GM23338 (cell line): ENCODE measurements around the gene AFAP1L1. TPM values are rescaled to one million over a fixed set of nuclear protein-coding genes. Genes with fewer than 3 reads are reported as not detected.

ENCODE experiments used
- ATAC-seq: fragments of 200-7000 bp; cut with Tn5 transposase; 3 replicates; pipeline ENCODE4 v1.9.1; 2020
- DNase-seq: peaks from one replicate; pipeline ENCODE4 v3.0.0-alpha.2; 2015; ENCODE audit warnings: low spot score
- H2AFZ ChIP-seq: fragments of 200-600 bp; sonication (generic); 2 replicates; pipeline ENCODE4 v1.8.0; 2016; ENCODE audit warnings: antibody characterized with exemption, mild to moderate bottlenecking, moderate library complexity
- H3F3A ChIP-seq: fragments of 200-600 bp; sonication (generic); replicated peaks from 2 replicates; pipeline ENCODE4 v1.8.0; 2017; ENCODE audit warnings: antibody characterized with exemption, mixed run types, low read depth
- H3K27ac ChIP-seq: fragments of 200-600 bp; sonication (generic); 2 replicates; pipeline ENCODE4 v1.6.1; 2016; ENCODE audit warnings: low read depth
- H3K27me3 ChIP-seq: fragments of 200-600 bp; sonication (generic); 2 replicates; pipeline ENCODE4 v1.8.0; 2016; ENCODE audit warnings: mild to moderate bottlenecking, mixed run types, moderate library complexity; ENCODE audit not compliant: insufficient read depth
- H3K36me3 ChIP-seq: fragments of 200-600 bp; sonication (generic); 2 replicates; pipeline ENCODE4 v1.8.0; 2016; ENCODE audit warnings: mild to moderate bottlenecking; ENCODE audit not compliant: insufficient read depth
- H3K4me1 ChIP-seq: fragments of 200-600 bp; sonication (generic); 2 replicates; pipeline ENCODE4 v1.8.0; 2016; ENCODE audit warnings: mild to moderate bottlenecking, moderate library complexity; ENCODE audit not compliant: insufficient read depth
- H3K4me2 ChIP-seq: fragments of 200-600 bp; sonication (generic); 2 replicates; pipeline ENCODE4 v1.7.1; 2017; ENCODE audit warnings: mixed run types
- H3K4me3 ChIP-seq: fragments of 200-600 bp; sonication (generic); 2 replicates; pipeline ENCODE4 v1.6.1; 2016; ENCODE audit warnings: mixed run types
- H3K79me2 ChIP-seq: fragments of 200-600 bp; sonication (generic); replicated peaks from 2 replicates; pipeline ENCODE4 v1.8.0; 2017; ENCODE audit warnings: mild to moderate bottlenecking; ENCODE audit not compliant: insufficient read depth
- H3K9me2 ChIP-seq: fragments of 200-600 bp; sonication (generic); 2 replicates; pipeline ENCODE4 v1.8.0; 2017; ENCODE audit not compliant: insufficient read depth
- H4K20me1 ChIP-seq: fragments of 200-600 bp; sonication (generic); replicated peaks from 2 replicates; pipeline ENCODE4 v1.8.0; 2017; ENCODE audit warnings: mild to moderate bottlenecking; ENCODE audit not compliant: insufficient read depth
- H3K27ac Mint-ChIP-seq: 2 replicates; pipeline ENCODE4 v1.8.0; 2020; ENCODE audit warnings: inconsistent platforms, mild to moderate bottlenecking, moderate library complexity, mixed read lengths
- H3K27me3 Mint-ChIP-seq: 3 replicates; pipeline ENCODE4 v1.8.0; 2022; ENCODE audit warnings: low read depth, mild to moderate bottlenecking, moderate library complexity, mixed read lengths, inconsistent platforms; ENCODE audit not compliant: insufficient read depth, poor library complexity
- H3K36me3 Mint-ChIP-seq: 3 replicates; pipeline ENCODE4 v1.8.0; 2021; ENCODE audit warnings: low read depth, mild to moderate bottlenecking, inconsistent platforms, moderate library complexity, mixed read lengths
- H3K4me1 Mint-ChIP-seq: 3 replicates; pipeline ENCODE4 v1.8.0; 2020; ENCODE audit warnings: mild to moderate bottlenecking, inconsistent platforms, mixed read lengths
- H3K4me3 Mint-ChIP-seq: 3 replicates; pipeline ENCODE4 v1.8.0; 2021; ENCODE audit warnings: moderate library complexity, mild to moderate bottlenecking, inconsistent platforms, mixed read lengths
- H3K9me3 Mint-ChIP-seq: 3 replicates; pipeline ENCODE4 v1.8.0; 2020; ENCODE audit warnings: moderate library complexity, mild to moderate bottlenecking, inconsistent platforms, mixed read lengths
- CREB1 ChIP-seq: fragments of 250-450 bp; sonication (Bioruptor Pico); IDR thresholded peaks from 2 replicates; pipeline ENCODE4 v1.5.0; 2020; ENCODE audit warnings: low read depth, mild to moderate bottlenecking, moderate library complexity
- polyA plus RNA-seq: library from polyadenylated mRNA; unstranded; fragments of >200 nt; fragmentation: Nextera tagmentation; extraction: Ambion mirVana; gene quantifications from 2 replicates; pipeline ENCODE4 v1.2.1, GENCODE V29; 2016
- total RNA-seq: library from RNA; depleted of rRNA; stranded (reverse); fragments of >200 nt; shearing (Covaris generic); gene quantifications from 2 replicates; pipeline ENCODE4 v1.2.3, GENCODE V29; 2014
- TF ChIP-seq, protein P1 (sequence below): IDR thresholded peaks from one replicate; pipeline ENCODE4 v1.6.1; 2018; ENCODE audit warnings: antibody characterized with exemption; ENCODE audit not compliant: unreplicated experiment
- TF ChIP-seq, protein P2 (sequence below): fragments of 250-450 bp; sonication (Bioruptor Pico); IDR thresholded peaks from 2 replicates; pipeline ENCODE4 v1.5.0; 2020; ENCODE audit warnings: mild to moderate bottlenecking, moderate library complexity

Gene AFAP1L1
- total and polyA plus RNA-seq, 2 experiments from 2014 or later = 3.2 to 5.7 TPM

DNA sequence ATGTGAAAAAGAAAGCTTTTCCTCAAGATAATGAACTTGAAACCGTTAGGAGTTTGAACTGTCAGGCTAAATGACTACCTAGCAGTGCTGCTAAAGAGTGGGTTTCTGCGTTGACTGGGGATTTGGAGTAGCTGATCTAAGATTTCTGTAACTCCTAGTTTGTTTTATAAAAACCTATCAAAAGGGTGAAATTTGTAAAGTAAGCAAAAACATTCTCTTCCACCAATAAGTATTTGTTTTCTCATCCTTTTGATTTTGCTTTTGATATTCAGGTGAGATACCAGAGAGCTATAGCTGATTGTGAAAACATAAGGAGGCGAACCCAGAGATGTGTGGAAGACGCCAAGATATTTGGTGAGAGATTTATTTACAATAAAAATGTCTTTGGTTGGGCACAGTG lies 77.7 kb downstream of the AFAP1L1 start:
- peaks cover 80% of the 10 kb centered on the region for H3K79me2 ChIP-seq
- no peaks in the 10 kb centered on the region for H3K9me3 Mint-ChIP-seq
- no peak overlapping the region for H3K4me3 ChIP-seq
- H3K36me3 Mint-ChIP-seq = peaks cover 77% of the 10 kb centered on the region
- no peaks in the 10 kb centered on the region for H3K27me3 Mint-ChIP-seq
- H3K27ac Mint-ChIP-seq = no peak overlapping the region
- no peaks in the 10 kb centered on the region for H3K4me1 ChIP-seq
- H3F3A ChIP-seq = 0 out of 2 replicates have a peak, but pooled peaks cover 2% of the 10 kb centered on the region
- TF ChIP-seq, protein P1, sequence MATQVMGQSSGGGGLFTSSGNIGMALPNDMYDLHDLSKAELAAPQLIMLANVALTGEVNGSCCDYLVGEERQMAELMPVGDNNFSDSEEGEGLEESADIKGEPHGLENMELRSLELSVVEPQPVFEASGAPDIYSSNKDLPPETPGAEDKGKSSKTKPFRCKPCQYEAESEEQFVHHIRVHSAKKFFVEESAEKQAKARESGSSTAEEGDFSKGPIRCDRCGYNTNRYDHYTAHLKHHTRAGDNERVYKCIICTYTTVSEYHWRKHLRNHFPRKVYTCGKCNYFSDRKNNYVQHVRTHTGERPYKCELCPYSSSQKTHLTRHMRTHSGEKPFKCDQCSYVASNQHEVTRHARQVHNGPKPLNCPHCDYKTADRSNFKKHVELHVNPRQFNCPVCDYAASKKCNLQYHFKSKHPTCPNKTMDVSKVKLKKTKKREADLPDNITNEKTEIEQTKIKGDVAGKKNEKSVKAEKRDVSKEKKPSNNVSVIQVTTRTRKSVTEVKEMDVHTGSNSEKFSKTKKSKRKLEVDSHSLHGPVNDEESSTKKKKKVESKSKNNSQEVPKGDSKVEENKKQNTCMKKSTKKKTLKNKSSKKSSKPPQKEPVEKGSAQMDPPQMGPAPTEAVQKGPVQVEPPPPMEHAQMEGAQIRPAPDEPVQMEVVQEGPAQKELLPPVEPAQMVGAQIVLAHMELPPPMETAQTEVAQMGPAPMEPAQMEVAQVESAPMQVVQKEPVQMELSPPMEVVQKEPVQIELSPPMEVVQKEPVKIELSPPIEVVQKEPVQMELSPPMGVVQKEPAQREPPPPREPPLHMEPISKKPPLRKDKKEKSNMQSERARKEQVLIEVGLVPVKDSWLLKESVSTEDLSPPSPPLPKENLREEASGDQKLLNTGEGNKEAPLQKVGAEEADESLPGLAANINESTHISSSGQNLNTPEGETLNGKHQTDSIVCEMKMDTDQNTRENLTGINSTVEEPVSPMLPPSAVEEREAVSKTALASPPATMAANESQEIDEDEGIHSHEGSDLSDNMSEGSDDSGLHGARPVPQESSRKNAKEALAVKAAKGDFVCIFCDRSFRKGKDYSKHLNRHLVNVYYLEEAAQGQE = no peak
- no peak for TF ChIP-seq CREB1 (CRISPR knock-in tag)
- TF ChIP-seq, protein P2, sequence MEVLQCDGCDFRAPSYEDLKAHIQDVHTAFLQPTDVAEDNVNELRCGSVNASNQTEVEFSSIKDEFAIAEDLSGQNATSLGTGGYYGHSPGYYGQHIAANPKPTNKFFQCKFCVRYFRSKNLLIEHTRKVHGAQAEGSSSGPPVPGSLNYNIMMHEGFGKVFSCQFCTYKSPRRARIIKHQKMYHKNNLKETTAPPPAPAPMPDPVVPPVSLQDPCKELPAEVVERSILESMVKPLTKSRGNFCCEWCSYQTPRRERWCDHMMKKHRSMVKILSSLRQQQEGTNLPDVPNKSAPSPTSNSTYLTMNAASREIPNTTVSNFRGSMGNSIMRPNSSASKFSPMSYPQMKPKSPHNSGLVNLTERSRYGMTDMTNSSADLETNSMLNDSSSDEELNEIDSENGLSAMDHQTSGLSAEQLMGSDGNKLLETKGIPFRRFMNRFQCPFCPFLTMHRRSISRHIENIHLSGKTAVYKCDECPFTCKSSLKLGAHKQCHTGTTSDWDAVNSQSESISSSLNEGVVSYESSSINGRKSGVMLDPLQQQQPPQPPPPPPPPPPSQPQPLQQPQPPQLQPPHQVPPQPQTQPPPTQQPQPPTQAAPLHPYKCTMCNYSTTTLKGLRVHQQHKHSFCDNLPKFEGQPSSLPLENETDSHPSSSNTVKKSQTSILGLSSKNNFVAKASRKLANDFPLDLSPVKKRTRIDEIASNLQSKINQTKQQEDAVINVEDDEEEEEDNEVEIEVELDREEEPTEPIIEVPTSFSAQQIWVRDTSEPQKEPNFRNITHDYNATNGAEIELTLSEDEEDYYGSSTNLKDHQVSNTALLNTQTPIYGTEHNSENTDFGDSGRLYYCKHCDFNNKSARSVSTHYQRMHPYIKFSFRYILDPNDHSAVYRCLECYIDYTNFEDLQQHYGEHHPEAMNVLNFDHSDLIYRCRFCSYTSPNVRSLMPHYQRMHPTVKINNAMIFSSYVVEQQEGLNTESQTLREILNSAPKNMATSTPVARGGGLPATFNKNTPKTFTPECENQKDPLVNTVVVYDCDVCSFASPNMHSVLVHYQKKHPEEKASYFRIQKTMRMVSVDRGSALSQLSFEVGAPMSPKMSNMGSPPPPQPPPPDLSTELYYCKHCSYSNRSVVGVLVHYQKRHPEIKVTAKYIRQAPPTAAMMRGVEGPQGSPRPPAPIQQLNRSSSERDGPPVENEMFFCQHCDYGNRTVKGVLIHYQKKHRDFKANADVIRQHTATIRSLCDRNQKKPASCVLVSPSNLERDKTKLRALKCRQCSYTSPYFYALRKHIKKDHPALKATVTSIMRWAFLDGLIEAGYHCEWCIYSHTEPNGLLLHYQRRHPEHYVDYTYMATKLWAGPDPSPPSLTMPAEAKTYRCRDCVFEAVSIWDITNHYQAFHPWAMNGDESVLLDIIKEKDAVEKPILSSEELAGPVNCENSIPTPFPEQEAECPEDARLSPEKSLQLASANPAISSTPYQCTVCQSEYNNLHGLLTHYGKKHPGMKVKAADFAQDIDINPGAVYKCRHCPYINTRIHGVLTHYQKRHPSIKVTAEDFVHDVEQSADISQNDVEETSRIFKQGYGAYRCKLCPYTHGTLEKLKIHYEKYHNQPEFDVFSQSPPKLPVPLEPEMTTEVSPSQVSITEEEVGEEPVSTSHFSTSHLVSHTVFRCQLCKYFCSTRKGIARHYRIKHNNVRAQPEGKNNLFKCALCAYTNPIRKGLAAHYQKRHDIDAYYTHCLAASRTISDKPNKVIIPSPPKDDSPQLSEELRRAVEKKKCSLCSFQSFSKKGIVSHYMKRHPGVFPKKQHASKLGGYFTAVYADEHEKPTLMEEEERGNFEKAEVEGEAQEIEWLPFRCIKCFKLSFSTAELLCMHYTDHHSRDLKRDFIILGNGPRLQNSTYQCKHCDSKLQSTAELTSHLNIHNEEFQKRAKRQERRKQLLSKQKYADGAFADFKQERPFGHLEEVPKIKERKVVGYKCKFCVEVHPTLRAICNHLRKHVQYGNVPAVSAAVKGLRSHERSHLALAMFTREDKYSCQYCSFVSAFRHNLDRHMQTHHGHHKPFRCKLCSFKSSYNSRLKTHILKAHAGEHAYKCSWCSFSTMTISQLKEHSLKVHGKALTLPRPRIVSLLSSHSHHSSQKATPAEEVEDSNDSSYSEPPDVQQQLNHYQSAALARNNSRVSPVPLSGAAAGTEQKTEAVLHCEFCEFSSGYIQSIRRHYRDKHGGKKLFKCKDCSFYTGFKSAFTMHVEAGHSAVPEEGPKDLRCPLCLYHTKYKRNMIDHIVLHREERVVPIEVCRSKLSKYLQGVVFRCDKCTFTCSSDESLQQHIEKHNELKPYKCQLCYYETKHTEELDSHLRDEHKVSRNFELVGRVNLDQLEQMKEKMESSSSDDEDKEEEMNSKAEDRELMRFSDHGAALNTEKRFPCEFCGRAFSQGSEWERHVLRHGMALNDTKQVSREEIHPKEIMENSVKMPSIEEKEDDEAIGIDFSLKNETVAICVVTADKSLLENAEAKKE (CRISPR knock-in tag) = no peak
- ATAC-seq (no peak), DNase-seq (no peak)
- no peaks in the 10 kb centered on the region for H3K27me3 ChIP-seq
- H3K4me2 ChIP-seq = no peak overlapping the region
- peaks cover 44% of the 10 kb centered on the region for H4K20me1 ChIP-seq
- no peak overlapping the region for H3K27ac ChIP-seq
- H3K9me2 ChIP-seq = no peaks in the 10 kb centered on the region
- no peak overlapping the region for H3K4me3 Mint-ChIP-seq
- H3K36me3 ChIP-seq = peaks cover 65% of the 10 kb centered on the region
- H3K4me1 Mint-ChIP-seq = peaks cover 7% of the 10 kb centered on the region; the same call in 2 of the 3 replicates
- H2AFZ ChIP-seq = no peak overlapping the region
